Stimulated activated CD8-positive, alpha-beta memory T cell treated with anti-CD3 and anti-CD28 coated beads, Interleukin-4, amount 100 ng/mL, for 24 hours (primary cell): ENCODE data around the gene IPCEF1.

Experiments
- DNase-seq: peaks from one replicate; pipeline ENCODE4 v3.0.0-alpha.2; 2020; ENCODE audit warnings: low read depth

IPCEF1 gene

GRCh38 chr6:154159126-154159525 is 197.5 kb downstream of the IPCEF1 start:
- DNase-seq, result no peak

GRCh38 chr6:154157706-154158105 is 198.9 kb downstream of the IPCEF1 start:
- DNase-seq, result no peak

- DNase-seq, result peak; percentile 8
These were observed 199.5 kb downstream of the IPCEF1 start for GRCh38 chr6:154157082-154157481.

GRCh38 chr6:154156135-154156896 is 200.3 kb downstream of the IPCEF1 start:
- peak; percentile 44 for DNase-seq

GRCh38 chr6:154154389-154154967 is 202.1 kb downstream of the IPCEF1 start:
- peak; percentile 33 for DNase-seq

GRCh38 chr6:154143753-154144152 is 212.8 kb downstream of the IPCEF1 start:
- no peak for DNase-seq

- no peak for DNase-seq
These were observed 215.9 kb downstream of the IPCEF1 start for GRCh38 chr6:154140743-154141142.

- no peak for DNase-seq
These were observed 216.7 kb downstream of the IPCEF1 start for GRCh38 chr6:154139892-154140291.

- no peak for DNase-seq
These were observed 217.8 kb downstream of the IPCEF1 start for GRCh38 chr6:154138793-154139192.

GRCh38 chr6:154134471-154135147 is 222.0 kb downstream of the IPCEF1 start:
- no peak for DNase-seq

- no peak for DNase-seq
These were observed 228.9 kb downstream of the IPCEF1 start for GRCh38 chr6:154127657-154128056.

- no peak for DNase-seq
These were observed 231.2 kb downstream of the IPCEF1 start for GRCh38 chr6:154125421-154125820.

- no peak for DNase-seq
These were observed 233.2 kb downstream of the IPCEF1 start for GRCh38 chr6:154123155-154123956.

GRCh38 chr6:154122195-154122925 is 234.2 kb downstream of the IPCEF1 start:
- no peak for DNase-seq

- DNase-seq, result no peak
These were observed 239.1 kb downstream of the IPCEF1 start for GRCh38 chr6:154117485-154117884.

GRCh38 chr6:154113392-154113791 is 243.2 kb downstream of the IPCEF1 start:
- DNase-seq, result no peak

GRCh38 chr6:154112181-154112809 is 244.3 kb downstream of the IPCEF1 start:
- DNase-seq, result no peak

GRCh38 chr6:154111025-154111424 is 245.6 kb downstream of the IPCEF1 start:
- no peak for DNase-seq

GRCh38 chr6:154106251-154106650 is 250.4 kb downstream of the IPCEF1 start:
- no peak for DNase-seq
